ENCODE measurements around the gene ACOT11. TPM values are rescaled to one million over a fixed set of nuclear protein-coding genes. Genes with fewer than 3 reads are reported as not detected.

The ACOT11 gene
- total RNA-seq, 6 donors from 2014 or later, result 2.3 to 13.6 (median 7.0) TPM

- DNase-seq (no peak), ATAC-seq (ENCODE audit: low FRiP score in 2 of 2) (no peak)
- H3K27me3 ChIP-seq, result no peaks in the 10 kb centered on the region
- H3K27ac ChIP-seq, result no peak overlapping the region
- H3K4me3 ChIP-seq, result no peak overlapping the region
- TF ChIP-seq POLR2A (IDR thresholded peaks at IDR 0.05), result no peak
- no peak for TF ChIP-seq CTCF (IDR thresholded peaks at IDR 0.05)
- TF ChIP-seq POLR2AphosphoS5 (IDR thresholded peaks at IDR 0.05), result no peak
- no peak for TF ChIP-seq EP300 (IDR thresholded peaks at IDR 0.05)
- H3K36me3 ChIP-seq, result no peaks in the 10 kb centered on the region
- no peaks in the 10 kb centered on the region for H3K4me1 ChIP-seq
- WGBS, 2 donors, result 75 to 96% methylated on average over 2 to 4 of the region's 4 CpGs
- H3K9me3 ChIP-seq, result peaks cover 0 to 4% (median 2%) of the 10 kb centered on the region in 4 donors
Measured at GRCh38 chr1:54653036-54653435, 105.0 kb downstream of the ACOT11 start.

- H3K9me3 ChIP-seq, result peaks cover 0 to 10% (median 7%) of the 10 kb centered on the region in 4 donors
- WGBS, 2 donors, result 92% methylated on average over 2 of the region's 2 CpGs
- TF ChIP-seq POLR2AphosphoS5 (IDR thresholded peaks at IDR 0.05) (no peak), POLR2A (IDR thresholded peaks at IDR 0.05) (no peak), CTCF (IDR thresholded peaks at IDR 0.05) (no peak), EP300 (IDR thresholded peaks at IDR 0.05) (no peak)
- no peaks in the 10 kb centered on the region for H3K36me3 ChIP-seq
- H3K27ac ChIP-seq, result no peak overlapping the region
- DNase-seq (no peak), ATAC-seq (ENCODE audit: low FRiP score in 2 of 2) (no peak)
- no peak overlapping the region for H3K4me3 ChIP-seq
- H3K27me3 ChIP-seq, result no peaks in the 10 kb centered on the region
- no peaks in the 10 kb centered on the region for H3K4me1 ChIP-seq
Measured at GRCh38 chr1:54658164-54658913, 110.3 kb downstream of the ACOT11 start.

Small RNA genes lying within 50 kb of the gene (small RNA-seq; reads per million reads assigned to genes)
- 0 reads per million in 4 donors for gene AC099796.2

Other genes with a start within 250 kb of the ACOT11 start
- 10 to 100 TPM; 17.8 to 35.6 (median 26.4) TPM for gene SSBP3, start 141.8 kb upstream of the ACOT11 start, total RNA-seq
- not detected for gene FAM151A, start 75.3 kb downstream of the ACOT11 start, total RNA-seq
- gene MROH7, start 93.6 kb downstream of the ACOT11 start, total RNA-seq, result 10 to 100 TPM in 2 of 6 donors, 1 to 10 TPM in 4; 1.2 to 10.5 (median 2.2) TPM
- gene TTC4, start 167.6 kb downstream of the ACOT11 start, total RNA-seq, result 10 to 100 TPM in 5 of 6 donors, 1 to 10 TPM in 1; 6.1 to 28.1 (median 17.0) TPM
- gene PARS2, start 216.3 kb downstream of the ACOT11 start, total RNA-seq, result 1 to 10 TPM; 1.0 to 4.8 (median 3.9) TPM

All from upper lobe of left lung (tissue), 6 donors.